Left kidney (tissue), 2 donors: ENCODE results near the gene UBE2I. TPM values are rescaled to one million over a fixed set of nuclear protein-coding genes. Genes with fewer than 3 reads are reported as not detected.

ENCODE experiments used
- DNase-seq: peaks from one replicate; pipeline ENCODE4 v3.0.0-alpha.2; 2013
- polyA plus RNA-seq: library from polyadenylated mRNA; unstranded; fragments of 120-200 nt; gene quantifications from one replicate; pipeline ENCODE4 v1.2.1, GENCODE V29; 2013; ENCODE audit not compliant: insufficient read length

The UBE2I gene
- polyA plus RNA-seq, 1 donor, result 162 TPM

DNA sequence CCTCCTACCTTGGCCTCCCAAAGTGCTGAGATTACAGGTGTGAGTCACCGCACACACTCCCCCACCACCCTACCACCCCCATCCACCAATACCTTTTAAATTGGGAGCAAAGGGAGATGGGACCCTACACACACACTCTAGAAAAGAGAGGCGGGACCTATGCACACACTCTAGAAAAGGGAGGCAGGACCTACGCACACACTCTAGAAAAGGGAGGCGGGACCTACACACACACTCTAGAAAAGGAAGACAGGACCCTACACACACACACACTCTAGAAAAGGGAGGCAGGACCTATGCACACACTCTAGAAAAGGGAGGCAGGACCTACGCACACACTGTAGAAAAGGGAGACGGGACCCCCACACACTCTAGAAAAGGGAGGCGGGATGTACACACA, 34.7 kb upstream of the UBE2I start:
- no peak for DNase-seq

DNA sequence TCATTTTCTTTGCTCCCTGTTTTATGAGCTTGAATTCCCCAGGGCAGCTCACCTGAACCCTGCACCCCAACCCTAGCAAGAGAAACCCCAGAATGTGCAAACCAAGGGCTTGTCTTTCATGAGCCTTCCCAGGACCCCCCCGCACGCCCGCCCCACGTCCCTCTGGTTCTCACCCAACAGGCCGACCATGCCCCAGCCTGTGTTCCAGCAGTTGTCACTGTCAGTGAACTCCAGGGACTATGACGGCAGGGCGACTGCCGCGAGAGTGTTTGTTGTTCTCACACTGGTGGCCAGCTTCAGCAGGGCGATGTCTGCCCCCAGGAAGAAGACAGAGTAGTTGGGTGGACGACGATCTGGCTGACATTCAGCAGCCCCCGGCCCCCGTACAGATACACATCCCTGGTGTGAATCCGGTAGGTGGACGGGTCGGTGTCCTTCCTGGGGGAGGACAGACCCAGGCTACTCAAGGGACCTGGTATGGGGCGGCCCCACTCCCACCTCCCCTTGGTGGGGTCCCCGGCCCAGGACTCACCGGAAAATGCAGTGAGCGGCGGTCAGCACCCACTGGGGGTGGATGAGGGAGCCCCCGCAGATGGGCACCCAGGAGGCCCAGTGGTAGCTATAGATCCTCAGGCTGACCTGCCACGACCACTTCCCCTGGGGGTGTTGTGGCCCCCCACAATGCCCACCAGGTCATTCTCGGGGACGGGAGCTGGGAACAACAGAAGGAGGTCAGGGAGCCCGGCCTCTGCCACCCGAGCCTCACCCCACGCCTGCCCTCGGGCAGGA, 33.5 kb upstream of the UBE2I start:
- DNase-seq, result no peak

DNA sequence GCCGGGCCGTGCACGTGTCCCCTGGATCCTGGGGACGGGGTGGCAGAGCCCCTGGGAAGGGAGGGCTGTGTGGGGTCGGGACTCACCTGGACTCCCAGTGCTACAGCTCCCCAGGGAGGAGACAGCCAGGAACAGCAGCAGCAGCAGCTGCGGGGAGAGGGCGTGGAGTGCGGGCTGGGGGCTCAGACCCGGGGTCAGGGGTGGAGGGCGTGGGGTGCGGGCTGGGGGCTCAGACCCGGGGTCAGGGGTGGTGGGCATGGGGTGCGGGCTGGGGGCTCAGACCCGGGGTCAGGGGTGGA, 32.9 kb upstream of the UBE2I start:
- DNase-seq, result no peak

DNA sequence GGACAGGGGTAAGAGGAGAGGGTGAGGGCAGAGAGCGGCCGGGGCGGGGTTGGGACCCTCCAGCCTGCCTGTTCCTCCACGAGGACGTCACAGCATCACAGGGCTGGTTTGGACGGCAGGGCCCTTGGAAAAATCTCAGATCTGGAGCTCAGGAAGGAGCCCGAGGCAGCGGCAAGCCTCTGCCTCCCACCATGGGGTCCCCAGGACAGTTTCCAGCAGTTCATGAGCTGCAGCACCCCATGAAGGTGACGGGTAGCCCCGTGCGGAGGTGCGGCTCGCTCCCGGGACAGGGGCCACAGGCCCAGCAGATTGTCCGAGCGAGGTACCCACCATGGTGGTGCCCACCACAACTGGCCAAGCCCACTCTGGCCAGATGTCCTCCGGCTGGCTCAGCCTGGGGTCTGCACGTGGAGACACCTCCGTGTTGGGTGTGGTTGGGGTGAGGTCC, 32.3 kb upstream of the UBE2I start:
- DNase-seq, result no peak

DNA sequence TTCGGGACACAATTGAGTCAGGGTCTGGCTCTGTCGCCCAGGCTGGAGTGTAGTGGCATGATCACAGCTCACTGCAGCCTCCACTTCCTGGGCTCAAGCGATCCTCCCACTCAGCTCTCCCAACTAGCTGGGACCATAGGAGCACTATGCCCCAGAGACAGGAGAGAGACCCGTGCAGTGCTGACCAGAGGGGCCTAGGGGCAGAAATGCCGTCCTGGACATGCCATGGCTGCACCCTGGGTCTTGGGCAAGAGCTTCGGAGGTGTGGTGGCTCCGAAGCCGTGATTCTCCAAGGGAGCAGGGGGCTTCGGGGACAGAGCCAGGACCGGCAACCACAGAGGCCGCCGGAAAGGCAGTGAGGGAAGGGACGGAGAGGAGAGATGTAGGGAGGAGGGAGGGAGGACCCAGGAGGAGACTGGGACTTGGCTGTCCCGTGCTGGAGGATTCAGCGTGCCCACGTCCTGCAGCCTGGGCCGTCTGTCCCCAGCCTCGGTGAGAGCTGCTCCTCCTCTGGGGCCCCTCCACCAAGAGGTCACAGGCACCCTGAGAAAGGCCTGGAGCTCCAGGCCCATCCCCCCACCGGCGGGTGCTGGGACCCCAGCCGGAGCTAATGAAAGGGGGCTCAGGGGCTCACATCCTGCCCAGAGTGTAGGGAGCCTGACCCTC, 31.7 kb upstream of the UBE2I start:
- no peak for DNase-seq

DNA sequence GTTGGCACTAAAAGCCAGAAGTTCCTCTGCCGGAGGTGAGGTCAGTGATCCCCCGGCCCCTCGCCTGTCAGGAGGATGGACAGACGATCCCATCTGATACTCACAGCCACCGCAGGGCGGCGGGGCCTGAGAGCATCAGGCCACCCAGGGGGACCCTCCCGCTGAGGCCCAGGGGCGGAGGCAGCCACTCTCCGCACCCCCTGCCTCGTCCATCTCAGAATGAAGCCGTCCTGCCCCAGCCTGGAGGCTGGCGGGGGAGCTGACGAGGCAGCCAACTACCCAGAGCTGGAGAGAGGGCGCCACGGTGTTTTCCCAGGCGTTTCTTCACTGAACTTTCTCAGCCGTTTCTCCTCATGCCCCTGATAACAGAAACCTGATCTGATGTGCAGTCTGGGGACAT, 31.0 kb upstream of the UBE2I start:
- no peak for DNase-seq

DNA sequence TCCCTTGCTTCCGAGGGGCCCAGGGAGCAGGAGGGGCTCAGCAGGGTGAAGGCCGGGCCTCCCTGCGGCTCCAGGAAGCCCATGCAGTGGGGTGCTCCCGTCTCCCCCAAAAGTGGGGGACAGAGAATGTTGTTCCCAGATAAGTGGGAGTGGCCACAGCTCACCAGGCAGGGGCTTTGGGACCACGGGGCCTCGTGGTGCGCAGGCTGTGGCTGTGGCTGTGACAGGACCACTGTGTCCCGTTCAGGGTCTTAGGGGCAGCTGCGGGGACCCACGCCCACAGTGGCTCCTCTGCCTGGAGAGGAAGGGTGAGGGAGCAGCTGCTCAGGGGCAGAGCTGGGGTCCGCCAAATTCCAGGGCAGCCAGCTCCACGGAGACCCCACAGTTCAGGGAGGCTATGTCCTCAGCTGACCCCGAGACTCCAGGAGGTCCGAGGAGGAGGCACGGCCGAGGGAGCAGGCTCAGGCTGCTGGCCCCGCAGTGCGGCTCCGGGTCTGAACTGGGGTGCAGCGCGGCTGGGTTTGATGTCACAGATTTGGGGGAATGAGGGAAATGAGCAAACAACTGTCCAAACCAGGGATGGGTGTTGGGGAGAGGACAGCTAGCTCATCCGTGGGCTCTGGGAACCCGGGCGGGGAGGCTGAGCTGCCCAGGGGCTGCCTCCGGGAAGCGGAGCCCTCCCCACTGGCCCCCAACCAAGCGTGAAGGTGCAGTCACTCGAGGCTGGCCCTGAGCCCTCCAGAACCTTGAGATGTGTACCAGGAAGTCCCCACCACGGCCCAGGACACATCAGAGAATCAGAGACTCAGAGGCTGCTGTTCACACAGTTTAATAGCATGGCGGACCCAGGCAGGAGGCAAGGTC, 30.1 kb upstream of the UBE2I start:
- no peak for DNase-seq

DNA sequence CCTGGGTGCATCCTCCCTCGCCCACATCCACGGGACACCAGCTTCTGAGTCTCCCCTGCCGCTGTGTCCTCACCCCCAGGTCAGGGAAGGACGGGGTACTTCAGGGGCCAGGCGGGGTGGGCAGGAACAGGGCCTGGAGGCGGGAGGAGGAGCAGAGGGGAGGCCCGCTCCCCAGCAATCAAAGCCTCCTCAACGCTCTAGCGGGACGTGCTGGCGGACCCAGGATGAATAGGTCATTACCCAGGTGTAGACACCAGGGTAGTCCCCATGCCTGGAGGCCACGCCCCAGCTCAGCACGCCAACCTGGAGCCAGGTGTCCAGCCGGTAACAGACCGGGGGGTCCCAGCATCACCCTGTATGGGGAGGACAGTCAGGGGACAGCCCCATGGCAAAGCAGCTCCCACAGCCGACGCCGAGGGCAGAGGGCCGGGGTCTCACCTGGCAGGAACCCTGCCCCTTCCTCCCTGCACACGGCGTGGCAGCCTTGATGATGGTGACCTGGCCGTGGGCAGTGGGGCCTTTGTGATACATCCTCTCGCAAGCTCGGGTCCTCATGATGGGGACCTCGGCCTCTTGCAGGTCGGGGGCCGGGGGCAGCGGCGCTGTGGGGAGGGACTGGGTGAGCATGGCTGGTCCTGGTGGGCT, 29.4 kb upstream of the UBE2I start:
- no peak for DNase-seq

DNA sequence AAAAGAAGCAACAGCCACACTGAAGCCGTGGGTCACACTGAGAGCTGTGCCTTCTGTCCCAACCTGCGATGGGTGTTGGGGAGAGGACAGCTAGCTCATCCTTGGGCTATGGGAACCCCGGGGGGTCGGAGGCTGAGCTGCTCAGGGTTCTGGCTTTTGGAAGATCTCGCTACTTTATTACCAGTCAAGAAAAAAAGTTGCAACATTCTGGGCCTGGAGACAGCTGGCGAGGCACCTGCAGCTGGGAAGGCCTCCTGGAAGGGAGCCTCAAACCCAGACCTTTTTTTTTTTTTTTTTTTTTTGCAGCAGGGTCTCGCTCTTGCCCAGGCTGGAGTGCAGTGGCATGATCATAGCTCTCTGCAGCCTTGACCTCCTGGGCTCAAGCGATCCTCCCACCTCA, 28.7 kb upstream of the UBE2I start:
- DNase-seq, result no peak

DNA sequence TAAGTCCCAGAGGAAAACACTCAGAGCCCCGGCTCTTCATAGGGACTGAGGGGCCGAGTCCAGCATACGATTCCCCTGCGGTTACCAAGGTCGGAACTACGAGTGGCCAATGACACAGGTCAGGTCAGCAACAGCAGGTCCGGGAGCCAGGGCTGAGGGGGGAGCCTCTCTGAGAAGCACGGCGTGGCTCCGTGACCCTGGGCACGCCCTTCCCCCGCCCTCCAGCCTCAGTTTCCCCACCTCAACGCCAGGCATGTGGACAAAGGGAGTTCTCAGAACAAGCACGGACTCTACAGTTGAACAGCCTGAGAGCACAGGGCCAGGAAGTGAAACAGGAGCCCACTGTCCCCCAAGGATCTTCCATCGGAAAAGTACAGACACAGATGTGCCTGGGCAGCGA, 27.9 kb upstream of the UBE2I start:
- no peak for DNase-seq

DNA sequence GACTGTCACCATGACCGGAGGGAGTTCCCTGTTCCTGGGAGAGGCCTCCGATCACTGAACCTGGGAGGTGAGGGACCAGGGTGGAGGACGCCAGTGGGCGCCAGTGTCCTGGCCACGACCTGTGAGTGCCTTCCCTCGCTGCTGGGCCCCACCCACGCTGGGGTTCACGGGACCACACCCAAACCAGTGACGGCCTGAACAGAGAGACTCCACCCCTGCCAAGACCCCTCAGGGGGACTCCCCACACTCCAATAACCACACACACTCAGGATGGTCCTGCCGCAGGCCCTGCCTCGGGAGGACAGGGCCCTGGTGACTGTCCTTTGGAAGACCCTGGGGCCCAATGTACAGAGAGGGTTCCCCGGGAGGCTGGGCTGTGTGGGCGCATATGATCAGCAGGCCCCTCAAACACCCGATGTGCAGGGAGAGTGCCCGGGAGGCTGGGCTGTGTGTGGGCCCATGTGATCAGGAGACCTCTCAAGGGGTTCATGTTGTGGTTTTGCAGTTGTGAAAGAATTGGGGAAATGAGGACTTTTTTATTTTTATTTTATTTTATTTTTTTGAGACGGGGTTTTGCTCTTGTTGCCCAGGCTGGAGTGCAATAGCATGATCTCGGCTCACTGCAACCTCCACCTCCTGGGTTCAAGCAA, 27.0 kb upstream of the UBE2I start:
- no peak for DNase-seq

DNA sequence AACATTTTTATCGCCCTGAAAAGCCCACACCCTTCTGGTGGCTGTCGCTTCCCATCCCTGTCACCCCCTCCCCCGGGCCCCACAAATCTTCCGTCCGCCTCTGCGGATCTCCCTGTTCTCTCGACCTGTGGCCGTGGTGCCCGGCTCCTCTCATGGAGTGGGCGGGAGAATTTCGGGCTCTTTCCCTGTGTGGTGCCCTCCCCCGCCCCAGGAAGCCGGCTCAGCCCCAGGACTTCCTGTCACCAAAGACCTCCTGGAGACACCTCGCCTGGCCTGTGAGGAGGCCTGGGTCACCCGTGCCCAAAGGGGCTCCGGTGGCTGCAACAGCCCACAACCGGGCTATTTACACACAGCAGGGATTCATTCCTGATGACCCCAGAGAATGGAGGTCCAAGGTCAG, 26.1 kb upstream of the UBE2I start:
- DNase-seq, result no peak

DNA sequence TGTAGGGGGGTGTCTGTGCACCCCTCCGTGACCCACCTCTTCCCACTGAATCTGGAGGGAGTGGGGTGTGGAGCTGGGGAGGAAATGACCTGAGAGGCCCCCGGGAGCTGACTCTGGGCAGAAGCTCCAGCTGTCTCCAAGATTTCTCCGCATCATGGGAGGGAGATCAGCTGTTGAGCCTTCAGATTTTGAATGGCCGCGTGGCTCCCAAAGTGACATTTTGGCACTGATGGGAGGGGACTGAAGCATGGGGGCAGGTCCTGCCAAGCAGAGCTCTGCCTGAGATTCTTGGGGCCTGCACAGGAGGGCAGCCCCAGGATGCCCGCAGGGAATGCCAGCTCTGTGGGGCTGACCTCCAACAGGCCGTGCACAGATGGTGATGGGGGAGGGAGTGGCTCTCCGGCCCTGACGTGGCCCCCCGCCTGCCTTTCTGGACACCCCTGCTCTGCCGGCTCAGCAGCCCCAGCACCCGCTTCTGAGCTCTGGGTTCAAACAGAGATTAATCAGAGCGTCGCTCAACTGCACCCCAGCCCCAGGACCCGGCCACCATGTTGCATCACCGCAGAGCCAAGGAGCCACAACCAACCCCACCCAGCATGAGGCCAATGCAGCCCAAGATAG, 25.3 kb upstream of the UBE2I start:
- DNase-seq, result no peak

DNA sequence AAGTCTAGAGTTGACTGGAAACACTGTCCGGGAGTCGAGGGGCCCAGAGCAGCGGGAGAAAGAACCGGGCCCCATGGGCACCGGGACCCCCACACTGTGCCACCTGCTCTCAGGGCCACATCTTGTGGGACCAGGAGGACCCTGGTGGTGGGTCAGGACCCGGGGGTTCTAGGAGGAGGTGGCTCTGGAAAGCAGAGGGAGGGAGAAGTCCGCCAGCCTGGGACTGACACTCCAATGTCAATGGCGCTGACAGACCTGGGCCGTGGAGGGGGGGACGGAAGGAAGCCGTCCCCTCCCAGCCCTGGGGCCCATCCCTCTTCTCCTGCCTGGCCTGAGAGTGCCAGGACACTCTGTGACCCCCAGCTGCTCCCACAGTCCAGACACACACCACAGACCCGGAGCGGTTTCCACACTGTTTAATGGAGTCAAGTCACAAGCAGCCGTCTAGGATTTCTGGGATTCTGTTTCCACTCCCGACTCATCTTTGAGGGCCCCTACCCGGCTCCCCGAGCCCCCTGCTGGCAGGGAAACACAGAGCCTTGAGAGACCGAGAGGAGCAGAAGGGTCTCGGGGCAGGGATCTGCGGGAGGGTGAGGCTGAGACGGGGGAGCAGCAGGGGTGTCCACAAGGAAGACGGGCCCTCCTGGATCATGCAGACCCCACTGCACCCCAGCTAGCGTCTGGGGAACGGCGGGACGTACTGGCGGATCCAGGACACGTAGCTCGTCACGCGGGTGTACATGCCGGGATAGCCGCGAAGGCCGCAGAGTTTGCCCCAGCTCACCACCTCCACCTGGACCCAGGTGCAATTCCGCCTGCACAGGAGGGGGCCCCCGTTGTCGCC, 23.5 kb upstream of the UBE2I start:
- DNase-seq, result no peak

DNA sequence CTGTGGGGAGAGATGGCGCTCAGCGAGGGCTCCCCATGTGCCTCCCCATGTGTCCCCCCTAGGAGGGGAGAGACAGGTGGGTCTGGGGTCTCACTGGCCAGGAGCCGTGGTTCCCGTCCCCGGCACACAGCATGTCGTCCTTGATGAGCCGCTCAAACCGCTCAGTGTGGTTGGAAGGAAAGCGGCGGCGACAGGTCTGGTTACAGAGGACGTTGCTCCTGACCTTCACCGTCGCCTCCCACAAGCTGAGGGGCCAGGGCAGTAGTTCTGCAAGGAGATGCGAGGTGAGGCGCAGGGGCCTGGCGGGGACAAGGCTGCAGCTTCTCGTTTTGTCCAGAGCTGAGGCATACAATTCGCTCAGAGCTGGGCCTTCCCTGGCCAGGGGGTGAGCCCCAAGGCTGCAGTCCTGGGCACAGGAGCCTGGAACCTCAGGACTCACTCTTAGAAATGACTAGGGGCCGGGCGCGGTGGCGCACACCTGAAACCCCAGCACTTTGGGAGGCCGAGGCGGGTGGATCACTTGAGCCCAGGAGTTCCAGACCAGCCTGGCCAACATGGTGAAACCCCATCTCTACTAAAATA, 22.8 kb upstream of the UBE2I start:
- DNase-seq, result no peak

DNA sequence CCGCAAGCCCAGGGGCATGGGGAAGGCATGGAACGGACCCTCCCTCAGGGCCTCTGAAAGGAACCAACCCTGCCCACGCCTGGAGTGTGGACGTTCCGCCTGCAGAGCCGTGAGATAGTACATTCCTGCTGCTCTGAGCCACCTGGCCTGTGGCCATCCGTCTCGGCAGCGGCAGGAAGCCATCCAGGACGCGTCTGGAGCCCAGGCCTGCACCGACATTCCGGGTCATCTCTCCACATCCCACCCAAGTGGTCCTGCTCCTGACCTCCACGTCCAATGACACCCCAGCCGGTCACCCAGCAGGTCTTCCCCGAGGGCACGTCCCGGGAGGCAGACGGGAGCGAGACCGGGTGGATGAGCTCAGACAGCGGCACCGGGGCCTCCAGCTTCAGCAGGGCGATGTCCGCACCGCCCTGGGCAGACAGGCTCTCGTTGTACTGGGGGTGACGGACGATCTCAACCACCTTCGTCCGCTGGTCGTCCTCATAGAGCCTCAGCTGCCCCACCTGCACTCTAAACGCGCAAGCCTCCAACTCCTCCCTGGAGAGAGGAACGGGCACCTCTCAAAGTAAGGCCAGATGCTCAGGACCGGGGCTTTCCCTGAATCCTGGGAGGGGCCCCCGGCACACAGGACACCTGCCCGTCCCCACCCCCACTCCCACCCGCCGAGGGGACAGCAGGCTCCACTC, 21.3 kb upstream of the UBE2I start:
- no peak for DNase-seq

DNA sequence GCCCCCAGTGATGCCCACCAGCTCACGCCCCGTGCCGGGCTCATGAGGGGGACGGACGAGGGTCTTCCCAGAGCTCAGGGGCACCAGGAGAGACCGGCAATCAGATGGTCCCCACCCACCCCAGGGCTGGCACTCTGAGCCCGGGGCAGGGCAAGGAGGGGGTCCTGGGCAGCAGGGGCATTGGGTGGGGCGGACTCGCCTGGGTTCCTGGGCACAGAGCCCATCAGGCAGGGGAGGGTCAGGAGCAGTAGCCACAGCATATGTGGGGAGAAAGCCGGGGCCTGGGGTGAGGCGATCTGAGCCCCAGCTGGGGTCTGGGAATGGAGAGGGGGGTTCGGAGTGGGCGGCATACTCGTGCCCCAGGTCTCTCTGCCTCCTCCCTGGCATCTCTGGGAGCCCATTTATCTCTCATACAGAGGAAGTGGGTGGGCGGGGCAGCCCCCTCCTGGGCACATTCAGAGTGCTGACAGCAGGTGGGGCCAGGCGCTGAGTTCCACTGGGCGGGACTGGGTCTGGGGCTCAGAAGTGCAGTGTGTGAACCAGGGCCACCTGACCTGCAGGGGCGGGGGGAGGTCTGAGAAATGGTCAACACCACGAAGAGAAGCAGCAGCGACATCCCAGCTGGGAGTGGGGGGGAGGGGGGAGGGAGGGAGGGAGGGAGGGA, 20.5 kb upstream of the UBE2I start:
- no peak for DNase-seq

DNA sequence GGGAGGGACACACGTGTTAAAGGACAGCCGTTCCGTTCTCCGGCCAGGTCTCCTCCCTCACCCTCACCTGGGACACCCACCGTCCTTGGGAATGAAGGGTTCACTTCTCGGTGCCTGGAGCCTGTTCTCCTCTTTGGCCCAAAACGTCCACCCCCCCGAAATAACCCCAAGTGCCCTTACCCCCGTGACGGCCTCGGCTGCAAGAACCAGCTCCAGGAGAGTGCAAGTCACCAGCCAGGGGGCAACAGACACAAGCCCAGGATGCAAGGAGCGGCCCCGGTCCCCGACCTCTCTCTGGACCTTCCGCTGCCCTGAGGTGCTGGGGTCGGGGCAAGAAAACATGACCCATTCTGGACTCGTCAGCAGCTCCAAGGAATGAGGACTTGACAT, 20.0 kb upstream of the UBE2I start:
- no peak for DNase-seq

DNA sequence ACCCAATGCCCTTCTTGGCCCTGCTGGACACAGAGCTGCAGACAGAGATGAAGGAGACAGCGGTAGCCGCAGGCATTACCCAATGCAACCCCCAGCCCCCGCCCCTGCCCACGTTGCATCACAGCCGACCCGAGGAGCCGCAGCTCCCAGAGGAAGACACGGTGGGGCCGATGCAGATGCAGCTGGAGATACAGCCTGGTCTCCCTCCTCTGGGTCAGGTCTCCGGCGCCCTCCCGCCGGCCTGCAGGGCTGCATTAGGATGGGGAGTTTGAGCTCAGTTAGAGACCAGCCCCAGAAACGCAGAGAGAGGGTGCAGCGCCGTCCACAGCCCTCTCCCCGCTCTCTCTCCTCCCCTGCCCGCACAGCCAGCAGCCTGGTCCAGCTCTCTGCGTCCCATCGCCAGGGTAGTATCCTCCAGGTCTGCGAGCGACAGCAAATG, 19.4 kb upstream of the UBE2I start:
- DNase-seq, result no peak
